Rectal smooth muscle tissue (tissue), 1 donor: Measurements from ENCODE around the gene LRIG1.

ENCODE experiments used
- H3K27ac ChIP-seq: one replicate; pipeline ENCODE4 v1.7.0; 2013; ENCODE audit warnings: low read depth, low read length, inconsistent platforms
- H3K27me3 ChIP-seq: one replicate; pipeline ENCODE4 v1.7.0; 2013; ENCODE audit warnings: low read length; ENCODE audit not compliant: control insufficient read depth, insufficient read depth
- H3K36me3 ChIP-seq: one replicate; pipeline ENCODE4 v1.7.0; 2013; ENCODE audit warnings: low read length; ENCODE audit not compliant: control insufficient read depth, insufficient read depth
- H3K4me1 ChIP-seq: one replicate; pipeline ENCODE4 v1.7.0; 2013; ENCODE audit warnings: low read length; ENCODE audit not compliant: control insufficient read depth, insufficient read depth
- H3K4me3 ChIP-seq: one replicate; pipeline ENCODE4 v1.7.0; 2013; ENCODE audit warnings: low read length
- H3K9ac ChIP-seq: one replicate; pipeline ENCODE4 v1.7.0; 2013; ENCODE audit warnings: low read length

LRIG1 gene

DNA sequence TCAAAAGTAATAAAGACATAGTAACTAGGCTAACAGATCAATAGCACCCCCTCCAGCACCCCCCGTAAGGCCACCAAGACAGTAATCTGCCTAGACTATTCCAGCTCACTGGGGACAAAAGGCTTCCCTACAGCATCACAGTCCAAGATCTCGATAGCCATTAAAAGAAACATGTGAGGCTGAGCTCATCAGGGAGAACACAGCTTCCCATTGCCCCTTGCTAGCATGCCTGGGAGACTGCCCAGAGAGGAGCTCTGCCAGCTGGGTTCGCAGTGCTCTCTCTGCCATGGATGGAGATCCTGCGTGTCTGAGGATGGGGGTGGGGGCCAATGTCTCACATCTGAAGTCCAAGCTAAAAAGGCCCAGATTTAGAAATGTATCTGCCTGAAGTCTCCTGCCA lies 17.8 kb downstream of the LRIG1 start:
- H3K36me3 ChIP-seq, result no peaks in the 10 kb centered on the region
- peak overlapping the region; percentile 34 for H3K4me3 ChIP-seq
- no peaks in the 10 kb centered on the region for H3K27me3 ChIP-seq
- H3K9ac ChIP-seq, result no peak overlapping the region
- peak overlapping the region; percentile 90 for H3K27ac ChIP-seq
- peaks cover 89% of the 10 kb centered on the region for H3K4me1 ChIP-seq

- peak overlapping the region; percentile 90 for H3K27ac ChIP-seq
- no peaks in the 10 kb centered on the region for H3K27me3 ChIP-seq
- H3K36me3 ChIP-seq, result no peaks in the 10 kb centered on the region
- H3K9ac ChIP-seq, result no peak overlapping the region
- peaks cover 89% of the 10 kb centered on the region for H3K4me1 ChIP-seq
- no peak overlapping the region for H3K4me3 ChIP-seq
Observed at GRCh38 chr3:66482018-66482404, 18.8 kb downstream of the LRIG1 start.

DNA sequence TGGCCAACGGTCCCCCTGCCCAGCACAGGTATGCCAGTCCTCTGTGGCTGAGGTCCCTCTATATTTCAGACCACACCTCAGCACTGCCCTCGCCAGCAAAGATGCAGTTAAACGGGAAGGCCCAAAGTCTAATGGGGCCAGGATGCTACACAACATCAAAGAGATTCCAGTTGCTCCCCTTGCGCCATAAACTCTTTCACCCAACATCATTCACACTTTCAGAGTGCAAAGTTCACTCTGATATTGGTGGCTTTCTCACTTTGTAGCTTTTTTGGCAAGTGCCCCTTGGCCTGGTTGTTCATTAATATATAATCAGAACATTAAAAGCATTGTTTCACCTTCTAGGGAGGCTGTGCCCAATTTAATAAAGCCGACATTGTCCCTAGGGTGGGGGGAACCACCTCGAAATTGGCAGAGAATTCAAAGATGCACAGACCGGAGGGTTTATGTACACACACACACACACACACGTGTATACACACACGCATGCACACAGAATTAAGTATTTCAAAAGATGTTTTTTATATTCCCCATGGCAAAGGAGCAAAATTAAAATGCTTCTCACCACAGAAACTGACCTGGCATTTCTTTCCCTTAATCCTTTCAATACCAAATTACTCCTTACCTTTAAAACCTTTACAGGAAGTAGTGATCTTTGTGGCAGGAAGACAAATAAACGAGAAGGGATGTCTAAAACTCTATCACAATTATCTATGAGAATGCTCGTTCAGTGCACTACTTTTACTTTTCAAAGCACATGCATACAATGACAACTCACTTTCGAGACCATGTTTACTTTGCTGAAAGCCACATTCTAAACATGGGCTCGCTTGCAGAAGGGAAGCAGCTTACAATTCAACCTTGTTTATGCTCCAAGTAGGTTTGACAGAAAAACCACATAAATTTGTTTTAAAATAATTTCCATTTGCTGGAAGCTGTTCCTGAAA lies 19.5 kb downstream of the LRIG1 start:
- Histone ChIP-seq H3K9ac (no peak overlapping the region), H3K27me3 (no peaks in the 10 kb centered on the region), H3K27ac (peak overlapping the region; percentile 90), H3K36me3 (no peaks in the 10 kb centered on the region), H3K4me1 (peaks cover 88% of the 10 kb centered on the region), H3K4me3 (no peak overlapping the region)

DNA sequence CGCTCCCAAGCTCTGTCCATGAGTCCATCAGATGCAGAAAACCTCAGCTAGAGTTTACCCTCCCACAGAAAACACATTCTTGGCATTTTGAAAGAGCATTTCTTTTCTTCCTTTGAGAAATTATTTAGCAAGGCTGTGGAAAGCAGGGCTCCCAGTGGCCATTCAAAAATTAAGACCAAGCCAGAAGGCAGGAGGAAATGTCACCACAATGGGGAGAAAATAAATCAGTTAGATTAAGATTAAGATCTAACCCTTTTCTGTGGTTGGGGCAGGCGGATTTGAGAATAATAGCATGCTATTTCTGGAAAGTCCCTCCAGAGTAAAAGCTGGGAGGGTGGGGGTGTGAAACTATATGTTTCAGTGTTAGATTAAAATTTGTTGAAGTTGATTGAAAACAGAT lies 20.2 kb downstream of the LRIG1 start:
- H3K27ac ChIP-seq, result peak overlapping the region; percentile 90
- no peak overlapping the region for H3K4me3 ChIP-seq
- no peaks in the 10 kb centered on the region for H3K36me3 ChIP-seq
- H3K9ac ChIP-seq, result no peak overlapping the region
- no peaks in the 10 kb centered on the region for H3K27me3 ChIP-seq
- peaks cover 84% of the 10 kb centered on the region for H3K4me1 ChIP-seq

DNA sequence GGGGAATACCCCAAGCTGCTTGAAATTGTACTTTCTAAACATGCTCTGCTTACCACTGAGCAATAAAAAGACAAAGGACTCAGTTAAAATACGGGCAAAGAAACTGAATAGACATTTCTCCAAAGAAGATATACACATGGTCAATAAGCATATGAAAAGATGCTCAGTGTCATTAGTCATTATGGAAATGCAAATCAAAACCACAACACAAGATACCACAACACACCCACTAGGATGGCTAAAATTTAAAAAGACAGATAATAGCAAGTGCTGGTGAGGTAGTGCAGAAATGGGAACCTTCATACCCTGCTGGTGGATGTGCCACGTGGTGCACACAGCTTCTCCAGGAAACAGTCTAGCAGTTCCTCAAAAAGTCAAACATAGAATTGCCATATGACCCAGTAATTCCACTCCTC lies 21.3 kb downstream of the LRIG1 start:
- no peak overlapping the region for H3K4me3 ChIP-seq
- H3K27ac ChIP-seq, result peak overlapping the region; percentile 69
- H3K27me3 ChIP-seq, result no peaks in the 10 kb centered on the region
- H3K36me3 ChIP-seq, result no peaks in the 10 kb centered on the region
- H3K9ac ChIP-seq, result no peak overlapping the region
- H3K4me1 ChIP-seq, result peaks cover 85% of the 10 kb centered on the region

GRCh38 chr3:66478960-66479359 lies 21.9 kb downstream of the LRIG1 start:
- Histone ChIP-seq H3K9ac (no peak overlapping the region), H3K27ac (peak overlapping the region; percentile 69), H3K27me3 (no peaks in the 10 kb centered on the region), H3K4me3 (peak overlapping the region; percentile 44), H3K36me3 (no peaks in the 10 kb centered on the region), H3K4me1 (peaks cover 81% of the 10 kb centered on the region)

- Histone ChIP-seq H3K9ac (no peak overlapping the region), H3K27me3 (no peaks in the 10 kb centered on the region), H3K27ac (peak overlapping the region; percentile 66), H3K4me1 (peaks cover 82% of the 10 kb centered on the region), H3K36me3 (no peaks in the 10 kb centered on the region), H3K4me3 (peak overlapping the region; percentile 7)
Observed at GRCh38 chr3:66477856-66478255, 23.0 kb downstream of the LRIG1 start.

DNA sequence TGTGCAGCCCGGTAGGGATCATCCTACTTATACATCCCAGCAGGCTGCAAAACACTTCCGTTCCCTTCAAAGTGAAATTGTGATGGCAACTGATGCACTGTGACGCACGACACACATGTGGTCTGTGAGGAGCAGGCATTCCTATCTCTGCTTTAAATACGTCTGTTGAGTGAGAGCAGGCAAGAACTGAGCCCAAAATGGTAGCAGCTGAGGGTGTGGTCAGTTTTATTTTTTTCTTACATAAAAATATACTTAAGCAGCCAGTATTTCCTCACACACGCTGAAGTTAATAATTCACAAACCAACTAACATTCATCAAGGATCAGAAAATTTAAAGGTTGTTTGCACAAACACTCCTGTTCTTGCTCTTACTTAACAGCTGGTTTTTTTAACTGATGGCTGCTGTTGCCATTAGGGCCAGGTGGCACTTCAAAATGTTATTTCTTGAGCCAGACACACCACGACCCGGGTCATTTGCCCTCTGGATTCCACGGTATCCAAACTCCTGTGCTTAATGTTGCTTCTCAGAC lies 23.9 kb downstream of the LRIG1 start:
- Histone ChIP-seq H3K9ac (no peak overlapping the region), H3K36me3 (no peaks in the 10 kb centered on the region), H3K4me1 (peaks cover 82% of the 10 kb centered on the region), H3K27me3 (no peaks in the 10 kb centered on the region), H3K4me3 (no peak overlapping the region), H3K27ac (peak overlapping the region; percentile 66)

GRCh38 chr3:66475386-66476020 lies 25.3 kb downstream of the LRIG1 start:
- H3K4me1 ChIP-seq, result peaks cover 68% of the 10 kb centered on the region

GRCh38 chr3:66473692-66474091 lies 27.1 kb downstream of the LRIG1 start:
- no peaks in the 10 kb centered on the region for H3K27me3 ChIP-seq
- H3K4me1 ChIP-seq, result peaks cover 55% of the 10 kb centered on the region
- H3K4me3 ChIP-seq, result no peak overlapping the region
- H3K9ac ChIP-seq, result no peak overlapping the region
- H3K36me3 ChIP-seq, result no peaks in the 10 kb centered on the region
- peak overlapping the region; percentile 5 for H3K27ac ChIP-seq

More at GRCh38 chr3:66475386-66476020, 25.3 kb downstream of the LRIG1 start:
- no peaks in the 10 kb centered on the region for H3K36me3 ChIP-seq
- H3K4me3 ChIP-seq, result no peak overlapping the region
- H3K27ac ChIP-seq, result peak overlapping the region; percentile 17
- no peaks in the 10 kb centered on the region for H3K27me3 ChIP-seq
- H3K9ac ChIP-seq, result no peak overlapping the region

DNA sequence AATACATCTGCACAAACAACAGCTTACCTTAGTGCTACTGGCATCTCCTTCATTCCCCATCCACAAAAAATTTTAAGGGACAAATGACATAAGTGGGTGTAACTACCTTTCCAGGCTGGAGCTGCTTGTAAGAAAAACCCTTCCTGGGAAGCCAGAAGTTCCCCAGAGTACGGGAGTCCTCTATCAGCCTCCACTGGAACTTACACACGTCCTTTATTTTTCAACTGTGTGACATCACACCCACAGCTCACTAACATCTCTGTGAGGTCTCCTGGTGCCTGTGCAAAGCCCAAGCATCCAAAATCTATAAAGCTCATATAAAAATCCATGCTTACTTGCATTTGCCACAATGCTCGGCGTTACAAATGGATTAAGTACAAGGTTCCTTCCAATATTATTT lies 27.6 kb downstream of the LRIG1 start:
- Histone ChIP-seq H3K4me3 (no peak overlapping the region), H3K27ac (peak overlapping the region; percentile 24), H3K36me3 (no peaks in the 10 kb centered on the region), H3K9ac (no peak overlapping the region), H3K4me1 (peaks cover 50% of the 10 kb centered on the region), H3K27me3 (no peaks in the 10 kb centered on the region)

DNA sequence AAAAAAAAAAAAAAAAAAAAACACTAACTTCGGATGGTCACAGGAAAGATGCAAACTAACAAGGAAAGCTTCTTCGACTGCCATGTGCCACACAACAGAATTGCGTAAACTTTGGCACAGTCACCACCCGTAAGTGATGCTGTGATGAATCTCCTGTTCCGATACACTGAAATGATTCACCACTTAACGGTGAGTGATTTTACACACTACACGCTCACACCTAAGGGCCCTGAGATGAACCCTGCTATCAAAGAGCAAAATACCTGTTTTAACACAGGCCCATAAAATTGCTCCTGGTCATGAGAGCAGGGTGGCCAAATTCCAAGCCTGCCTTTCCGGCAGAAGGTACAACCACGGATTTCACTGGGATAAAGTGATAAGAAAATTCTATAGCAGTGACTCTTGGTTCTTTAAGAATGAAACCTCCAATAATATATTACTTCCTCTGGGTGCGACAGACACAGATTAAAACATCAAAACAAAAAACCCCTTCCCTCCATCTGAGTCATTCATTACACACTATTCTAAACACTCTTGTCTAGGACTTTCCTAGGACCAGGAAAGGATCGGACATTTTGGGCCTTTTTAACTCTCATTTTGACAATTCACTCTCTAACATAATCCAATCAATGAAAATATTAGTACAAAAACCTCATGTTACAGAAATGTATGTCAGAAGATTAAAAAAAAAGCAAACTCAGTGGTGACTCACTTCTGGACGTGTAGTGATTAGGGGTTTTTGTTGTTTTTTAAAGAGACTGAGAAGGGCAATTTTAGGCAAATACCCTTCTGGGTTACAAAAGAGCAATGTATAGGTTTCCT lies 28.3 kb downstream of the LRIG1 start:
- no peak overlapping the region for H3K4me3 ChIP-seq
- peak overlapping the region; percentile 24 for H3K27ac ChIP-seq
- no peaks in the 10 kb centered on the region for H3K27me3 ChIP-seq
- peaks cover 50% of the 10 kb centered on the region for H3K4me1 ChIP-seq
- no peaks in the 10 kb centered on the region for H3K36me3 ChIP-seq
- no peak overlapping the region for H3K9ac ChIP-seq
